GM18873 (cell line): ENCODE data around the gene OSBPL2.

Experiments used
- ATAC-seq: cut with Tn5 transposase; IDR thresholded peaks from one replicate; pipeline ENCODE4 v1.9.1; 2021; ENCODE audit warnings: mild to moderate bottlenecking, moderate library complexity, moderate number of reproducible peaks; ENCODE audit not compliant: unreplicated experiment, low FRiP score

The OSBPL2 gene

GRCh38 chr20:62232770-62233645 lies 5.3 kb upstream of the OSBPL2 start:
- no peak for ATAC-seq

DNA sequence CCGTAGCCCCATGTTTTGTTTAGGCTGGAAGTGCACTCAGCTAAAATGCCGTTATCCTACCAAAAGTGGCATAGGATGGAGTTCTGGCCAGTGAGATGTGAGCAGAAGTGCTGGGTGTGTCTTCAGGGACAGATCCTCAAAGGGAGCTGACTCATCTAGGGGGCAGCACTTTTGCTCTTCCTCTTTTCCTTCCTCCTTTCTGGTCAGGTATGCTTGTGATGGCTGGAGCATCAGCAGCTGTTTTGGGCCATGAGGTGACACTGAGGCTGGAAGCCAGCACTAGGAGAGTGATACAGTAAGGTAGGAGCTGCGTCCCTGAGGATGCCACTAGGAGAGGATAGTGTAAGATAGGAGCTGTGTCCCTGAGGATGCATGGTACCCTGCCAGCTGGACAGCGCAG lies 4.6 kb upstream of the OSBPL2 start:
- no peak for ATAC-seq

GRCh38 chr20:62234339-62234738 lies 4.0 kb upstream of the OSBPL2 start:
- ATAC-seq: no peak

DNA sequence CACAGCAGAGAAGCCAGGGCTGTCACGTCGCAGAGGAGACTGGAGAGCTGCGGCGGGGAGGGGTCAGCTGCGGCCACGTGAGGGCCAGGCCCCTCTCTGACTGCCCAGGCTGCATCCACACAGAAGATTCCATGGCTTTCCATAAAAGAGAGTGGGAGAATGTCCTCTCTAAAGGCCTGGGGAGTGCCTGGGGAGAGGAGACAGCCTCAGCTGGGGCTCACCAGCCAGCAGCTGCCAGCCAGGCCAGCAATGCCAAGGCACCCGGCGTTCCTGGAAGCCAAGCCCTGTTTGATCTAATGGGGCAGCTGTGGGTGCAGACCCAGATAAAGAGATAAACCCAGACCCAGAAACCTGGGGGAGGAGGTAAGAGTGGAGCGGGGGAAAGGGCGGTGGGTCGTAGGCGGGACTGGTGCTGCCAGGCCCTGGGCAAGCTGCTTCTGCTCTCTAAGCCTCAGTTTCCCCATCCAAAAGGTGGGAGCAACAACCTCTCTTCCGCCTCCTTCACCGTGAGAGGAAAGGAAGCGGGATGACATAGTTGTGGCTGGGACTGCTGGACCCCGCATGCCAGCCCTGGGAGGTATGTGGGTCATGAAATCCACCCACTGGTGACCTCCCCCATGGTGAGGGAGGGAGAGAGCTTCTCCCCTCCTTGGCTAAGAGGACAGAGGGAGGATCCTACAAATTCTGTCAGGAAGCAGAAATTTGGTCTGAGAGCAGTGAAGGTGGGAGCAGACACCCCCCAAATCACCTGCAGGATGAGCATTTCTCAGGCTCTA lies 3.1 kb upstream of the OSBPL2 start:
- no peak for ATAC-seq

DNA sequence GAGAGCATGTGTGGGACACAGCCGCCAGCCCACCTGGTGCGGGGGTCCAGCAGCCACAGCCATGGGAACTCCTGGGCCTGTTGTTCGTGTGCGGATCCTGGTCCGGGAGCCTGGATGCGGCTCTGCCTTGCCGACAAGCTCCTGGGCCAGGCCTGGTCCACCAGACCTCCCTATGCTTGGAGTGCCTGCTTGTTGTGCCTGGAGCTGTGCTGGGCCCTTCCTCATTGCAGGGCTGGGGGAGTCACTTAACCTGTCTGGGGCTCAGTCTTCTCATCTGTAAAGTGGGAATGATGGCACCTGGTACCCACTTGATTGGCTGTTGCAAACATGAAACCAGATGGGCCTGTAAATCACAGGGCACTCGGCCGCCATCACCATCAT lies 2.6 kb upstream of the OSBPL2 start:
- ATAC-seq: no peak

GRCh38 chr20:62236200-62236599 lies 2.1 kb upstream of the OSBPL2 start:
- no peak for ATAC-seq

- ATAC-seq: no peak
Observed at GRCh38 chr20:62236766-62237513, 1.4 kb upstream of the OSBPL2 start.

DNA sequence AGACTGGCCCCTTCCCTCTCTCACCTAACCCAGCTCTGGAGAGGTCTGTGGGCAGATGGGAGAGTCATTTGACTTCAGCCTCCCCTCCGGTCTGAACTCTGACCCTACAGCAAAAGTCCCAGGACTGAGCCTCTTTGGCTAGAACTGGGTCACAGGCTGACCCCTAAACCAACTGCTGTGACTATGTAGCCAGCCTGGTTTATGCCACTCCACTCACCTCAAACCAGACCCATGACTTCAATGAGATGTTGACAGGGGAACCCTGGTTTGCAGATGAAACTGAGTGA lies 864 bp upstream of the OSBPL2 start:
- ATAC-seq: no peak

GRCh38 chr20:62238569-62239277 lies 402 bp downstream of the OSBPL2 start:
- no peak for ATAC-seq

GRCh38 chr20:62239278-62239879 lies 1.1 kb downstream of the OSBPL2 start:
- ATAC-seq: no peak

- no peak for ATAC-seq
Observed at GRCh38 chr20:62240020-62240685, 1.8 kb downstream of the OSBPL2 start.

DNA sequence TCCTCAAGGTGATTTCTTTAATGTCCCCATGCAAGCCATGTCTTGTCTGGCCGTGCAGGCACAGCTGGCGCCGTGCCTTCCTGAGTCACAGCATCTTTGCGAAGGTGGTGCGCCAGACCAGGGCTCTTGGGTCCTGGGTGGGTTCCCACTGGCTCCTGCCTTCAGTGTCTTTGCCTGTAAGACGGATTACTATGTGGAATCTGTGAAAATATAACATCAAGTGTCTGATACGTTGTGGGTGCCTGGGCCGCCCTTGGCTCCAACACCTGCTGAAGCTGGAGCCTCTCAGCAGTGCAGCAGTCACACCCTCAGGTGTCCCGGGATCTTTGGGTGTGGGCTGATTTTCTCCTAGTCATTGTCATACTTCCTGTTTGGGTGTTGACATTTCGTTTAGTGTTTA lies 3.2 kb downstream of the OSBPL2 start:
- ATAC-seq: no peak

DNA sequence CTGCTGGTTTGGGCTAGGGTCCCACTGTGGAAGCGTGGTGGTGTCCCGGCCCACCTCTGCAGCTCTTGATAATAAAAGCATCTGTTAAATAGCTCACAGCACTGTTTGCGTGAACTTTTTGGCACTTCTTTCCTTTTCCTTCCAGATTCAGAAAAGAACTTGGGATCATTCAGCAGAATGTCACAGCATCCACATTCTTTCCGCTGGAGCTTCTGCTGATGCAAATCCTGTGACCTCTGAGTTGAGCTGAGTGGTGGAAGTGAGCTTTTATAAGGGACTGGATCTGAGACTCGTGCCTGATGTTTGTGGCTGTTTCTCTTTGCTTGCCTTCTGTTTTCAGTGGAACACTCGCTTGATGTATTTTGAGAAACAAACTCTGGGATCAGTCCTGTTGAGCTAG lies 3.9 kb downstream of the OSBPL2 start:
- ATAC-seq: no peak

DNA sequence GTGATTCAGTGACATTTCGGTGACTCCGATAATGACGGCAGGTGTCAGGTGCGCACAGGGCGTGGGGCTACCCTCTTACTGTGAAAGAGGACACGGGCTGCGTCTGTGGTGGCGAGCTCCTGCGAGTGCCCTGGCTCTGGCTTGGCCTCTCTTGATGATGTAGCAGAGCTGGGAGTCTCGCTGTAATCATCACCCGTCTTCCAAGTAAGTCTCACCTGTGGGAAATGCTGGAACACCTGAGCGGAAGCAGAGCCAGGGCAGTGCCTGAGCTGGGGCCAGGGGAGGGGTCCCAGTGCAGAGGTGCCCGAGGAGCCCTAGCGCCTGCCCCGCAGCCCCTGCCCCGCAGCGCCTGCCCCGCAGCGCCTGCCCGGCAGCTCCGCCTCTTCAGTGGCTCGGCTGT lies 4.8 kb downstream of the OSBPL2 start:
- no peak for ATAC-seq

DNA sequence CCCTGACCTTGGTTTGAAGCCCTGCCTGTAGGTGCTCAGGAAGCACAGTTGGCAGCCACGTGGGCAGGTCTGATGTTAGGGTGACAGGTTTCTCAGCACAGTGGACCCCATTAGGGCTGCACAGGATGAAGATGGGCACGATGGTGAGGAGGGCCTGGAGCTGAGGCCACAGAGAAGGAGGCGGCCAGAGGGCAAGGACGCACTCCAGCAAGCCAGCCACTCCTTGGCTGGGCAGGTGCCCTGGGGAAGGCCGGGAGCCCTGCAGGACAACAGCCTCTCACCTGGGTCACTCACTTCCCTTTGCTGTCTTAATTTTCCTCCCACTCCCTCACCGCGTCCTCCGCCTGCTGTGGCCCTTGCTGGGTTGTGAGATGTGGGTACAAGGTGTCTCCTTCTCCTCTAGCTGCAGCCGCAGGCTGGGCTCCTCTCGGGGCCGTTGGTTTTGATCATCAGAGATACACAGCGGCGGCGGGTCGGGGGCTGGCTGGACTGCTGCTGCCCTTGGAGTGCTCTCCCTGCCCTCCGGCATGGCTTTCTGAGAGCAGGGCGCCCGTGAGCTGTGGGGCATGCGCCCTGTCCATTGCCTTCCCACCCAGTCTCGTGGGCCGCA lies 5.7 kb downstream of the OSBPL2 start:
- ATAC-seq: no peak

GRCh38 chr20:62244644-62245108 lies 6.4 kb downstream of the OSBPL2 start:
- no peak for ATAC-seq

DNA sequence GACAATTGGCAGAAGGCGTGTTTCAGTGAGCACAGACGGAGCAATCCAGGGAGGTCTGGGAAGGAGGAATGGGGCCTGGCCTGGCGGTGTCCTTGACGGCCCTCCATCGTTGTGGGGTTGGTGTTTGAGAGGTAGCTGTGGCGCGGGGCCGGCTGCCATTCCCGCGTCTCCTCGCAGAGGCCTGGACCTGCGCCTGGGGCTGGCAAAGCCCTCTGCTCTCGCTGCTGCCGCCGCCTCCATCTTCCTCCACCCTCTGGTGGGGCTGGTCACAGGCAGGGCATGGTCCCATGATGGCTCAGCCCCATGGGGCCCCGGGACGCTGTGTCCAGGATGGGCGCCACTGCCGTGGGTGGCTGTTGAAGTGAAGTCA lies 7.6 kb downstream of the OSBPL2 start:
- no peak for ATAC-seq

GRCh38 chr20:62246431-62246830 lies 8.1 kb downstream of the OSBPL2 start:
- no peak for ATAC-seq
